Left lung (tissue), 10 donors: Measurements from ENCODE around the gene TP53INP2. TPM values are rescaled to one million over a fixed set of nuclear protein-coding genes. Genes with fewer than 3 reads are reported as not detected.

Experiments
- ATAC-seq: fragments of 200-7000 bp; cut with Tn5 transposase; one replicate; pipeline ENCODE4 v1.9.1; 2020; ENCODE audit warnings: moderate library complexity
- DNase-seq, 4 donors: peaks; one replicate each; pipeline ENCODE4 v3.0.0-alpha.2; 2013 to 2020
- H3K27ac ChIP-seq, 2 donors: fragments of 200-600 bp; sonication (generic) in 1 of 2; one replicate each; pipeline versions ENCODE4 v1.5.0 to v1.8.0; 2020 to 2021
- H3K27me3 ChIP-seq, 2 donors: fragments of 200-600 bp; sonication (generic) in 1 of 2; one replicate each; pipeline versions ENCODE4 v1.5.0 to v1.8.0; 2020 to 2021
- H3K36me3 ChIP-seq, 2 donors: fragments of 200-600 bp; sonication (generic) in 1 of 2; one replicate each; pipeline versions ENCODE4 v1.5.0 to v1.8.0; 2020 to 2021
- H3K4me1 ChIP-seq, 2 donors: fragments of 200-600 bp; one replicate each; pipeline ENCODE4 v1.8.0; 2021
- H3K4me3 ChIP-seq, 2 donors: fragments of 200-600 bp; sonication (generic) in 1 of 2; one replicate each; pipeline versions ENCODE4 v1.5.0 to v1.8.0; 2020 to 2021; ENCODE audit warnings: mild to moderate bottlenecking in 1 of 2
- H3K9me3 ChIP-seq, 2 donors: fragments of 200-600 bp; sonication (generic) in 1 of 2; one replicate each; pipeline versions ENCODE4 v1.5.0 to v1.8.0; 2020 to 2021
- intact Hi-C, 2 donors: fragments of 100-400 bp; cut with DNase I; formaldehyde crosslinking; loops; one replicate each; pipeline versions ENCODE4 v1.11.2 to v1.14.2; 2022
- polyA plus RNA-seq, 6 donors: library from polyadenylated mRNA; unstranded; fragments of 120-200 nt; gene quantifications; one replicate each; pipeline ENCODE4 v1.2.1, GENCODE V29; 2013; ENCODE audit not compliant: insufficient read length in 6 of 6
- total RNA-seq, 2 donors: library from RNA; stranded (reverse); fragmentation: NEBNext Ultra II Directional; extraction: Animal tissue kit (Norgen Biotek cat#: 25700); gene quantifications; one replicate each; pipeline ENCODE4 v1.2.1, GENCODE V29; 2021
- TF ChIP-seq, protein P1 (sequence below), 2 donors: fragments of 200-600 bp; sonication (generic) in 1 of 2; IDR thresholded peaks; one replicate each; pipeline versions ENCODE4 v1.5.0 to v1.8.0; 2021; ENCODE audit warnings: antibody characterized with exemption in 2 of 2
- donor health status: DM: no; HTN: yes; CAD: no.
- donor health status: DM: no; HTN: no; CAD: no.

The TP53INP2 gene
- total and polyA plus RNA-seq, 8 donors, result 5.8 to 41.5 (median 6.9) TPM

DNA sequence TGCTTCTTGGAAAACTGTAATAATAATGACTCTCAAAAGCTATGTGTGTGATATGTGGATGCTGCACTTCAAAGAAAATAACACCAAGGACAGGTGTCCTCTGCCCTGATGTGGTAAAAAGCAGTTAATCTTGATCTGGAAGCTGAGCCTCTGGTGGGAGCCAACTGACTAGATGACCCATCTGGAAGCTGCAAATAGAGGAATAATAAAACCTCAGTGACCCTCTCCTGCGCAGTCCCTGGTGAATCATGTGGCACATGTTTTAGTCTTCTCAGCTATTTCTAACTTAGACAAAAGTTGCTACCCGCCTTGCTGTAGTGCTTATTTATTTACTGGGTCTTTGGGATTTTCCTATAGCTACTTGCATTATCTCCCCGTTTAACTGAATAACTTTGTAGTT is 47.3 kb downstream of the TP53INP2 start:
- Histone ChIP-seq H3K36me3 (peaks cover 0 to 98% of the 10 kb centered on the region in 2 donors), H3K9me3 (no peaks in the 10 kb centered on the region), H3K27ac (no peak overlapping the region), H3K4me1 (no peaks in the 10 kb centered on the region), H3K27me3 (no peaks in the 10 kb centered on the region), H3K4me3 (no peak overlapping the region)
- TF ChIP-seq, protein P1, sequence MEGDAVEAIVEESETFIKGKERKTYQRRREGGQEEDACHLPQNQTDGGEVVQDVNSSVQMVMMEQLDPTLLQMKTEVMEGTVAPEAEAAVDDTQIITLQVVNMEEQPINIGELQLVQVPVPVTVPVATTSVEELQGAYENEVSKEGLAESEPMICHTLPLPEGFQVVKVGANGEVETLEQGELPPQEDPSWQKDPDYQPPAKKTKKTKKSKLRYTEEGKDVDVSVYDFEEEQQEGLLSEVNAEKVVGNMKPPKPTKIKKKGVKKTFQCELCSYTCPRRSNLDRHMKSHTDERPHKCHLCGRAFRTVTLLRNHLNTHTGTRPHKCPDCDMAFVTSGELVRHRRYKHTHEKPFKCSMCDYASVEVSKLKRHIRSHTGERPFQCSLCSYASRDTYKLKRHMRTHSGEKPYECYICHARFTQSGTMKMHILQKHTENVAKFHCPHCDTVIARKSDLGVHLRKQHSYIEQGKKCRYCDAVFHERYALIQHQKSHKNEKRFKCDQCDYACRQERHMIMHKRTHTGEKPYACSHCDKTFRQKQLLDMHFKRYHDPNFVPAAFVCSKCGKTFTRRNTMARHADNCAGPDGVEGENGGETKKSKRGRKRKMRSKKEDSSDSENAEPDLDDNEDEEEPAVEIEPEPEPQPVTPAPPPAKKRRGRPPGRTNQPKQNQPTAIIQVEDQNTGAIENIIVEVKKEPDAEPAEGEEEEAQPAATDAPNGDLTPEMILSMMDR (IDR thresholded peaks at IDR 0.05), result no peak
- no peak for DNase-seq
- ATAC-seq, result no peak
- intact Hi-C loops, result no loop called here

DNA sequence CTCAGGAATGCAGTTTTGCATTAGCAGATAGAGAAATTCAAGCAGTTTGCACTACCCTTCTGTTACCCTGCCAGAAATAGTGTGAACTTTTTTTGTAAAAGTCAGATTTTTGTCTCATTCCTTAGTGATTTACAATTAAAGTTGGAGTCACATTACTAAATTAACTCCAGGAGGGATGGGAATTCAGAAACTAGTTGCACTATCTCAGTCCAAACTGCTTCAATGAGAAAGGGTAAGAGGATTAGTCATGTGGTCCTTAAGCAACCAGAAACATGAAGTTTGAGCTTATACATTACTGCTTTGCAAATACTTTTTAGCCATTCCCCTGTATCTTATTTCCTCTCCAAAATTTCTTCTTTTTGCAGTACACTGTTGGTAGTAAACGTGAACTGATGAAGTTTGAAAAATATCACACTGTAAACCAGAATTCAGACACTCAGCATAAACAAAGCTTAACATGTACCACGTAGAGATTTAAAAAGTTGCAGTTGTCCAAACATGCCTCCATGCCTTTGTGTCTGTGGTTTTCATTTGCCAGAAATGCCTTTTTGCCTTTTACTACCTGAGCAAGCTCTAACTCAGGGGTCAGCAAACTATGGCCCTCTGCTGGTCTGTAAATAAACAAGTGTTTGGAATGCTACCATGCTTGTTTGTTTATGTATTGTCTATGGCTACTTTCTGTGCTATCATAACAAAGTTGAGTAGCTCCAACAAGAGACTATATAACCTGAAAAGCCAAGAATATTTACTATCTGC is 49.7 kb downstream of the TP53INP2 start:
- intact Hi-C loops, result no loop called here
- no peak overlapping the region for H3K27ac ChIP-seq
- no peaks in the 10 kb centered on the region for H3K27me3 ChIP-seq
- TF ChIP-seq, protein P1 (IDR thresholded peaks at IDR 0.05), result no peak
- no peak for DNase-seq
- no peaks in the 10 kb centered on the region for H3K4me1 ChIP-seq
- no peaks in the 10 kb centered on the region for H3K9me3 ChIP-seq
- peaks cover 0 to 99% of the 10 kb centered on the region in 2 donors for H3K36me3 ChIP-seq
- no peak overlapping the region for H3K4me3 ChIP-seq
- ATAC-seq, result no peak

DNA sequence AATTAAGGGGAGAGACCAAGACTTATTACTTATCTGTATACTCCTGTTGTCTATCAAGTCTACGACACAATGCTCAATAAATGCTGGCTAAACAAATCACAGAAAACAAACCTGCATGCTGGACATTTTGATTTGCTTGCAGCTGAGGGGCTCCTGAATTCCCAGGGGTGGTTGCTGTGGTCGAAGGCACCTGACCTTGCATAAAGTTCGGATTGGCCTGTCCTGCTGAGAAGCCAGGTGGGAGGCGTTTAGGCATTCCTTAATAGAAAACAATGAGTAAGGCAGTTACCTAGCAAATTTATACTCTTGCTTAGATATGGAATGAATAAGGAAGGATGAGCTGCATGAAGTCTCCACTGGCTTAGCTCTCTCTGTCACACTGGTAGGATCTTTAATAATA is 50.5 kb downstream of the TP53INP2 start:
- Histone ChIP-seq H3K9me3 (no peaks in the 10 kb centered on the region), H3K4me3 (no peak overlapping the region), H3K4me1 (no peaks in the 10 kb centered on the region), H3K36me3 (peaks cover 0 to 99% of the 10 kb centered on the region in 2 donors), H3K27ac (no peak overlapping the region), H3K27me3 (no peaks in the 10 kb centered on the region)
- TF ChIP-seq, protein P1 (IDR thresholded peaks at IDR 0.05), result no peak
- intact Hi-C loops, result no loop called here
- DNase-seq (no peak), ATAC-seq (no peak)

DNA sequence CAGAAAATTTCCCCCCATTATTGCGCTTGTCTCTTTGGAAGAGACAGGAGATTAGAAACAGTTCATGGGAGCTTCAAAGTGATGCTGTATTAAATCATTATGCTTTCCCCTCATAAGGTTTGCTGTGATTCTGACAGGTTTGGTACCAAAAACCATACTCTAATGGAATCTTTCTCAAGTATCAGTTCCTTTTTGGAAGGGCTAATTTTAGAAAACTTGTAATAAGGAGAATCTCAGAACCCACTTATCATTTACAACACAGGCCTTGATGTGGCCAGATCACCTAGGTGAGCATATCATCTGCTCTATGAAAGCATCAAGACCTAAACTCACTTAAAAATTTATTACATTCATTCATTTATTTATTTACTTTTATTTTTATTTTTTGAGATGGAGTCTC is 51.2 kb downstream of the TP53INP2 start:
- no peaks in the 10 kb centered on the region for H3K9me3 ChIP-seq
- ATAC-seq (no peak), DNase-seq (no peak)
- no peaks in the 10 kb centered on the region for H3K27me3 ChIP-seq
- H3K36me3 ChIP-seq, result peaks cover 0 to 99% of the 10 kb centered on the region in 2 donors
- H3K4me3 ChIP-seq, result no peak overlapping the region
- intact Hi-C loops, result no loop called here
- H3K4me1 ChIP-seq, result no peaks in the 10 kb centered on the region
- no peak overlapping the region for H3K27ac ChIP-seq
- TF ChIP-seq, protein P1 (IDR thresholded peaks at IDR 0.05), result no peak

DNA sequence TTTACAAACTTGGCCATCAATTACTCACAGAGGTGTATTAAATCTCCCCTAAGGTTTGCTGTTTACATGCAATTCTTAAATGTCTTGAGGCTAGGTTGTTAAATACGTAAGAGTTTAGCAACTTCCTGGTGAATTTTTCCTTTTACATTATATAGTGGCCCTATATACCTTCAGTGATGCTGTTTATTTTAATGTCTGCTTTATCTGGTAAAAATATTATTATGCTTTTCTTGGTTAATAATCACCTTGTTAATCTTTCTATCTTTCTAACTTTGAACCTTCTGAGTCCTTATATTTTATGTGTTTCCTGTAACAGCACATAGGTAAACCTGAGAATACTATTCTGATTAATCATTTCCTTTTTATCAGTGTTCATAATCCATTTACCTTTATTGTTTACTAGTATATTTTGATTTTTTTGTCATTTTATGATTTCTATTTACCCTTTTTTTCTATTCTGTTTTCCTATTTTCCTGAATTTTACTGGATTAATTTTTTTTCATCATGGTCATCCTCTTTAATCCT is 57.9 kb downstream of the TP53INP2 start:
- no peak for ATAC-seq
- intact Hi-C loops, result no loop called here
- H3K36me3 ChIP-seq, result peaks cover 0 to 100% of the 10 kb centered on the region in 2 donors

More for the DNA sequence above, 57.9 kb downstream of the TP53INP2 start:
- TF ChIP-seq, protein P1 (IDR thresholded peaks at IDR 0.05), result no peak
- Histone ChIP-seq H3K4me3 (no peak overlapping the region), H3K9me3 (no peaks in the 10 kb centered on the region), H3K27me3 (no peaks in the 10 kb centered on the region), H3K27ac (no peak overlapping the region), H3K4me1 (no peaks in the 10 kb centered on the region)
- DNase-seq, result no peak

Other genes with a start within 250 kb of the TP53INP2 start
- 100 to 1,000 TPM; 110 to 133 TPM for gene DYNLRB1, start 187.9 kb upstream of the TP53INP2 start, total RNA-seq
- 100 to 1,000 TPM; 131 to 159 (median 145) TPM for gene DYNLRB1, start 187.9 kb upstream of the TP53INP2 start, polyA plus RNA-seq
- 10 to 100 TPM; 17.4 to 68.8 TPM for gene MAP1LC3A, start 145.6 kb upstream of the TP53INP2 start, total RNA-seq
- 10 to 100 TPM; 26.8 to 43.1 (median 32.3) TPM for gene MAP1LC3A, start 145.6 kb upstream of the TP53INP2 start, polyA plus RNA-seq
- 10 to 100 TPM; 17.0 to 18.9 TPM for gene PIGU, start 27.3 kb upstream of the TP53INP2 start, total RNA-seq
- 10 to 100 TPM; 29.4 to 38.6 (median 31.7) TPM for gene PIGU, start 27.3 kb upstream of the TP53INP2 start, polyA plus RNA-seq
- 10 to 100 TPM; 26.0 to 28.7 TPM for gene NCOA6, start 121.3 kb downstream of the TP53INP2 start, total RNA-seq
- 10 to 100 TPM; 36.8 to 52.3 (median 46.1) TPM for gene NCOA6, start 121.3 kb downstream of the TP53INP2 start, polyA plus RNA-seq
- gene GGT7, start 168.5 kb downstream of the TP53INP2 start, total RNA-seq, result 10 to 100 TPM; 16.8 to 21.1 TPM
- gene GGT7, start 168.5 kb downstream of the TP53INP2 start, polyA plus RNA-seq, result 10 to 100 TPM; 29.6 to 38.8 (median 34.2) TPM
- 100 to 1,000 TPM; 108 to 152 TPM for gene ACSS2, start 172.3 kb downstream of the TP53INP2 start, total RNA-seq
- gene ACSS2, start 172.3 kb downstream of the TP53INP2 start, polyA plus RNA-seq, result 10 to 100 TPM; 50.4 to 63.3 (median 54.6) TPM